Measurements from ENCODE around the gene C1QTNF6.

- TF ChIP-seq CTCF (conservative IDR thresholded peaks at IDR 0.05; ENCODE audit: low read depth, low read length) (no peak), NFE2L2 (IDR thresholded peaks at IDR 0.05; ENCODE audit: low read depth, low read length) (no peak), RAD21 (IDR thresholded peaks at IDR 0.05; ENCODE audit: low read length) (no peak), FOS (IDR thresholded peaks at IDR 0.05; ENCODE audit: low read depth, low read length) (no peak), CEBPB (IDR thresholded peaks at IDR 0.05; ENCODE audit: low read depth, low read length) (no peak), POLR2A (IDR thresholded peaks at IDR 0.05; ENCODE audit: low read depth, low read length) (no peak), MXI1 (IDR thresholded peaks at IDR 0.05; ENCODE audit: borderline replicate concordance, low read depth, low read length) (no peak)
Observed at GRCh38 chr22:37204045-37204655, 16.1 kb upstream of the C1QTNF6 start.
